SK-N-MC (cell line): ENCODE results near the gene CNTNAP4.

Source experiments
- DNase-seq: peaks from one replicate; pipeline ENCODE4 v3.0.0-alpha.2; 2011; ENCODE audit warnings: low read depth, low spot score
- H3K27ac ChIP-seq: fragments of 200-600 bp; sonication (generic); 2 replicates; pipeline ENCODE4 v1.5.1; 2016; ENCODE audit warnings: mixed run types
- H3K36me3 ChIP-seq: fragments of 200-600 bp; sonication (generic); 2 replicates; pipeline ENCODE4 v1.6.1; 2017; ENCODE audit warnings: antibody characterized with exemption, low read length, mixed read lengths; ENCODE audit not compliant: insufficient read depth
- H3K4me3 ChIP-seq: fragments of 200-600 bp; sonication (generic); 2 replicates; pipeline ENCODE4 v1.5.1; 2016
- H3K9ac ChIP-seq: fragments of 200-600 bp; sonication (generic); 2 replicates; pipeline ENCODE4 v1.8.0; 2017; ENCODE audit warnings: mixed run types, mixed read lengths; ENCODE audit not compliant: insufficient read length
- H3K9me3 ChIP-seq: fragments of 200-600 bp; sonication (generic); 2 replicates; pipeline ENCODE4 v1.6.1; 2017; ENCODE audit warnings: low read depth, mild to moderate bottlenecking, antibody characterized with exemption, low read length, moderate library complexity, mixed read lengths
- EZH2 ChIP-seq: fragments of 200-600 bp; sonication (generic); IDR thresholded peaks from one replicate; pipeline ENCODE4 v1.6.1; 2017; ENCODE audit warnings: antibody characterized with exemption
- FOXP2 ChIP-seq: optimal IDR thresholded peaks from 2 replicates; pipeline ENCODE3; 2011; ENCODE audit warnings: mild to moderate bottlenecking, moderate library complexity; ENCODE audit not compliant: insufficient read depth; ENCODE audit errors: extremely low read length, control extremely low read depth
- POLR2AphosphoS5 ChIP-seq: IDR thresholded peaks from 2 replicates; pipeline ENCODE4 v1.6.1; 2012; ENCODE audit warnings: mild to moderate bottlenecking, low read depth, low read length, borderline replicate concordance

CNTNAP4 gene

DNA sequence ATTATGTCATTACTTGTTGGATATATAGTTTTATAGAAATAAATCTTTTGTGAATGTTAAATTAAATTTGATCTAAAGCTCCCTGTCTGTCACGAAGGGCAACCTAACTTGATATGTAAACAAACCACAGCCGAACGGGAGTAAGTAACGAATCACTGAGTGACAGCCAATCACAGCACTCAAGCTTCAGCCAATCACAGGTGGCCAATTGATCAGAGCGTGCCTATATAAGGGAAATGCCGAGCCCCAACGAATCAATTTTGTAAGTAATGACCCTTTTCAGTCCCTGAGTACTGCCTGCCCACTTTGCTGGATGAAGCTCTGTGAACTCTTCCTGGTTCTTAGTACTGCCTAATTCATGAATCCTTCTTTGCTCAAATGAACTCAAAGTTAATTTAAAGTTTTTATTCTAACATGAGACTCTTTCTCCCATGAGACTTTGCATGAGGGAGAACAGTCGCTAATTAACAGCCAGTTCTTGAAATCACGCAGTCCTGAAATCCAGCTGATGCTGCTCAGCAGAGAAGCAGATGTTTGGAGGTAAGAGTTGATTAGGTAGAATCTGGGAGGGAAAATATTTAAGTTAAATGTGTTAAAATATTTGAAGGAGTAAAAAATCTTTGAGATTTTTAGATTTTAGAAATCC is 302.2 kb downstream of the CNTNAP4 start:
- H3K9me3 ChIP-seq, result no peaks in the 10 kb centered on the region
- TF ChIP-seq EZH2, result no peak
- TF ChIP-seq POLR2AphosphoS5, result no peak
- TF ChIP-seq FOXP2, result no peak
- no peaks in the 10 kb centered on the region for H3K36me3 ChIP-seq
- no peak overlapping the region for H3K27ac ChIP-seq
- no peak overlapping the region for H3K9ac ChIP-seq
- H3K4me3 ChIP-seq, result no peak overlapping the region
- no peak for DNase-seq

DNA sequence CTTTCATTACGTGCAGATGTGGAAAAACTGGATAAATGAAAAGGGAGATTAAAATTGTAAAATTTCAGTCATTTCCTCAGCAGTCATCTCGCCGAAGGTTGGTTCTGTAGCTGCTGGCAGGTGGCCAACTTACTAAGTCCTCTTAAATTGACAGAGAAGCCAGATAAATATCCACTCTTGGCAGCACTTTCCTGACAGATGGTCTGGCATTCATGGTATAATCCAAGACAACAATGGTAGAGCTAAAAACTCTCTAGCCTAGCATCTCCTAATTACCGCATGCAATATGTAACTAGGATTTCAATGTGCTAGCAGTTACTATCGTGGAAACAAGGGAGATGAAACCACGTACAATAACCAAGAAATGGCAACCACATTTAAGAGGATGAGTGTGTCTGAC is 306.3 kb downstream of the CNTNAP4 start:
- Histone ChIP-seq H3K9ac (no peak overlapping the region), H3K9me3 (no peaks in the 10 kb centered on the region), H3K27ac (no peak overlapping the region), H3K36me3 (no peaks in the 10 kb centered on the region), H3K4me3 (no peak overlapping the region)
- DNase-seq, result no peak
- TF ChIP-seq EZH2, result no peak
- TF ChIP-seq POLR2AphosphoS5, result no peak
- TF ChIP-seq FOXP2, result no peak

DNA sequence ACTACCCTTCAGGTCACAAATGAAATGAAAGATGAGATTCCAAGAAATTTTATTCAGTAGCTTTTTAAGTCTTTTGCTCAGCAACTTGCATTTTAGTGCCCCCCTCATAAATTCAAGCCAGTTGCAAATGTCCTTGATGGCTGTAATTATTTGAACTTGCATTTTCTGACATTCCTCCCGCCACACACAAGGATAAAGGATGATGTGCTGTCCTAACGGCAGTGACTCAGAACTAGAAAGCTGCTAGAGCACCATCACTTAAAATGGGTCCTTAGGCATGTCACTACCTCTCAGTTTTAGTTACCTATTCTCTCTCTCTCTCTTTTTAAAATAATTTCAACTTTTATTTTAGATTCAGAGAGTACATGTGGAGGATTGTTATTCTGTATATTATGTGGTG is 306.7 kb downstream of the CNTNAP4 start:
- no peak for TF ChIP-seq POLR2AphosphoS5
- no peak for TF ChIP-seq EZH2
- no peak for TF ChIP-seq FOXP2
- no peaks in the 10 kb centered on the region for H3K9me3 ChIP-seq
- no peak overlapping the region for H3K4me3 ChIP-seq
- DNase-seq, result no peak
- no peak overlapping the region for H3K27ac ChIP-seq
- H3K36me3 ChIP-seq, result no peaks in the 10 kb centered on the region
- no peak overlapping the region for H3K9ac ChIP-seq

DNA sequence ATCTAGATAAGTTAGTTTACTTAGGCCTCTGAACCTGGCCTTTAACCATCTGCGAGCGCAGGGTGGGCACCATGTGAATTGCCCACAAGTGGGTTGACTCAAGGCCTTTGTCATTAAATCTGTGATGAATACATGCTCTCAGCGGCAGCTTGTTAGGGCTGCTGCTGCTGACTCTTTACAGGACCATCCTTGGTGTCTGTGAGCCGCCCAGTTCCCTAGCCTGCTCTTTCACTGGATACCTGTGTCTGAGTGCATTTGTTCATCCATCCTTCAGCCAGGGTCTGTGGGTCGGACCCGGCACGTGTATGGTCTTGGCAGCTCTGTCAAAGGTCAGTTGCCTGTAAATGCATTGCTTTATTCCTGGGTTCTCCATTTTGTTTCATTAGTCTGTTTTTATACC is 321.3 kb downstream of the CNTNAP4 start:
- H3K4me3 ChIP-seq, result no peak overlapping the region
- TF ChIP-seq POLR2AphosphoS5, result no peak
- H3K36me3 ChIP-seq, result no peaks in the 10 kb centered on the region
- no peak overlapping the region for H3K9ac ChIP-seq
- H3K9me3 ChIP-seq, result no peaks in the 10 kb centered on the region
- no peak overlapping the region for H3K27ac ChIP-seq
- DNase-seq, result no peak

DNA sequence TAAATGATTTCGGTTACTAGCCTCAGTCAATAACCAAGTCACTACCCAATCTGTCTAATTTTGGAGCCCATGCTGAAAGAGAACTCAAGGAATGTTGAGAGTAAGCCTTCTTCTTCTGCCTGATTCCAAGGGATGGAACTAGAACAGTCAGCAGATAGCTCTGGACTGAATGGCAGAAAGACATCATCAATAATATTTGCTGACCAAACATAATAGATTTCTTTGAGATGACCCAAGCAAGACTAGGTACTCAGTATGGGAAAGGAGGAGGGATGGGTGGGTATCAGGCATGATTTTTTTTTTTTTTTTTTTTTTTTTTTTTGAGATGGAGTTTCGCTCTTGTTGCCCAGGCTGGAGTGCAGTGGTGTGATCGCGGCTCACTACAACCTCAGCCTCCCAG is 330.1 kb downstream of the CNTNAP4 start:
- no peaks in the 10 kb centered on the region for H3K36me3 ChIP-seq
- no peak for DNase-seq
- H3K27ac ChIP-seq, result no peak overlapping the region
- H3K9ac ChIP-seq, result no peak overlapping the region
- H3K4me3 ChIP-seq, result no peak overlapping the region
- no peaks in the 10 kb centered on the region for H3K9me3 ChIP-seq
- TF ChIP-seq POLR2AphosphoS5 (no peak), FOXP2 (no peak), EZH2 (no peak)
